Measurements from ENCODE around the gene COPS4. TPM values are rescaled to one million over a fixed set of nuclear protein-coding genes. Genes with fewer than 3 reads are reported as not detected.

Gene COPS4
- total and polyA plus RNA-seq, 10 of the 15 experiments (the other 5 are each of a cell fraction or from before 2014, with no cell fraction given) = 34.2 to 159 (median 66.7) TPM

DNA sequence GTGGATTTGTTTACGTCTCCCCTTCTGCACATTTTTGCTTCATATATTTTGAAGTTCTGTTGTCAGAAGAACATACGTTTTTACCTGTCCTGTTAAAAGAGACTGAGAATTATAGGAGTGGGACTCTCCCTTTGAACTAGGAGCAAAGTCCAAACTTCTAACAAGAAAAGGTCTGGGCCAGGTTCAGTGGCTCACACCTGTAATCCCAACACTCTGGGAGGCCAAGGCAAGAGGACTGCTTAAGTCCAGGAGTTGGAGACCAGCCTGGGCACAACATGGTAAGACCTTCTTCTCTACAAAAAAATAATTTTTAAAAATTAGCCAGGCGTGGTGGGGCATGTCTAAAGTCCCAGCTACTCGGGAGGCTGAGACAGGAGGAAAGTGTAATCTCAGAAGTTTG lies 40.1 kb upstream of the COPS4 start (continued):
- TF ChIP-seq PRDM15 (CRISPR knock-in tag; IDR thresholded peaks at IDR 0.05) = no peak
- TF ChIP-seq ZNF687 (IDR thresholded peaks at IDR 0.05) = no peak
- TF ChIP-seq EZH2 (IDR thresholded peaks at IDR 0.05; ENCODE audit: borderline replicate concordance, control insufficient read depth, low read depth, low read length) = no peak
- no peak for TF ChIP-seq HDGF (IDR thresholded peaks at IDR 0.05)
- TF ChIP-seq PAX8 (IDR thresholded peaks at IDR 0.05) = no peak

Data from GM12878 (cell line).